Measurements from ENCODE around the gene C1orf74.

The C1orf74 gene

GRCh38 chr1:209741889-209742288 is 42.5 kb downstream of the C1orf74 start:
- DNase-seq, result no peak

DNA sequence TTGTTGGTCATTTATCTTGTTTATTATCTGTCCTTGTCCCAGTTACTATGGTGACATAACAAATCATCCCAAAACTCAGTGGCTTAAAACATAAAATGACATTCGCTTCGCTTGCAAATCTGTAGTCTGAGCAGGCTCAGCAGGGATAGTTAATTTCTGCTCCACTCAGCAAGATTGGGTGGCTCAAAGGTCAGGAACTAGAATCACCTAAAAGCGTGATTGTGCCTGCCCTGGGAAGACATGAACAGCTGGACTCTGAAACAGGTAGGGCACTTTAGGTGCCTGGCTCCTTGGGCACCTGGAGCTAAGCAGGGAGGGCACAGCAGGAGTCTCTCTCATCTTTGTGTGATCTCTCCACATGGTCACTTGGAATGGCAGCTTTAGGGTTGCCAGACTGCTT is 43.2 kb downstream of the C1orf74 start:
- no peak for DNase-seq

DNA sequence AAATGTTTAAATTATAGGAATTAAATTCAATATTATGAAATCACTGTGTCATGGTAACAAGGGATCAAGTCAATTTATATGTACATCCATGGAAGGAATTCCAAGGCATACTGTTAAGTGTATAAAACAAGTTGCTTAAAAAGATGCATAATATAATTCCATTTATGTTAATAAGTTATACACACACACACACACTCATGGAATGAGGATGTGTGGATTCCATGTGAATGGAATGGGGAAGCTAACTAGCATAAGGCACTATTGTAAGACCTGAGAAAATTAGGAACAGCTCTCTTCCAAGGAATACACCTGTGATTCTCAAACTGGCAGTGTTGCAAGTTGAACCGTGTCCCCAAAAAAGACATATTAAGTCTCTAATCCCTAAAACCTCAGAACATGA is 46.1 kb downstream of the C1orf74 start:
- DNase-seq, result no peak

DNA sequence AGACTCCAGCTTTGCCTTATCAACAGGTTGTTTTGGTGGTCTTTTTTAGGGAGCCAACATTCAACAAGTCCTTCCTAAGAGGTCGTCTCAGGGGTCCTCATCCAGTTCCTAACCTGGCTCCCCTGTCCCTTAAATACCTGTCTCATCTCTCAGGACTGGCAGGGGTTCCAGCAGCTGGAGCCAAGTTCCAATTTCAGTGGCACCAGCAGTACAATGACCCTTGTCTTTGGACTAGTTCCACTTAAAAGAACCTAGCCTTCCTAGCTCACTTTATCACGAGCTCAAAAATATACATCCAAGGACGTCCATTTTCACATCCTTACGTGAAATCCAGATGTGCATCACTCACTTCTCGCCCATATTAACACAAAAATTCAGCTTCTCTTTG is 47.2 kb downstream of the C1orf74 start:
- no peak for DNase-seq

DNA sequence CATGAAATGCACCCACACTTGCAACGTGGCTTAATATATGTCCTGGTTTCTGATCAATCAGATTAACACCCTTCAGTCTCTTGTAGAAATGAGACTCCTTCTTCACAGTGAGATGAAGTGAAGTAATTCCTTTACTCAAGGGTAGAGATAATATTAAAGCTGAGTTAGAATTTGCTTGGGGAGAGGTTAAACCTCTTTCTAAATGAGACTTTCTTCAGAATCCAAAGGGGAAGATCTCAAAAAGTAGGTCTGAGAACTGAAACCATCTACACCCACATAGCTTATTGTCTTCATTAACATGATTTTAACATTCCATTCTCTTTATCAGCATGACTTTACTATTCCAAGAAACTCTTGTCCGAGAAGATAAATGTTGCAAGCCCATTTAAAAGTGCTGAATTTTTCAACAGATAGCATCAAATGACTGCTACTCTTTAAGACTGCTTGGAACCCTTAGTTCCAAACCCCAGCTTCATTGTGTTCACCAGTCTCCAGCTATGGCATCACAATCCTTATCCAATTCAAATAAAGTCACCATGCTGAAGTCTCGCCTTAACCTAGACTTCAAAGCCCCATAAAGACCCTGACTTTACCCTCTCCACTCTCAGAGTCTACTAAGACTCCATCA is 47.8 kb downstream of the C1orf74 start:
- DNase-seq, result no peak

GRCh38 chr1:209733409-209734192 is 50.8 kb downstream of the C1orf74 start:
- DNase-seq, result no peak

DNA sequence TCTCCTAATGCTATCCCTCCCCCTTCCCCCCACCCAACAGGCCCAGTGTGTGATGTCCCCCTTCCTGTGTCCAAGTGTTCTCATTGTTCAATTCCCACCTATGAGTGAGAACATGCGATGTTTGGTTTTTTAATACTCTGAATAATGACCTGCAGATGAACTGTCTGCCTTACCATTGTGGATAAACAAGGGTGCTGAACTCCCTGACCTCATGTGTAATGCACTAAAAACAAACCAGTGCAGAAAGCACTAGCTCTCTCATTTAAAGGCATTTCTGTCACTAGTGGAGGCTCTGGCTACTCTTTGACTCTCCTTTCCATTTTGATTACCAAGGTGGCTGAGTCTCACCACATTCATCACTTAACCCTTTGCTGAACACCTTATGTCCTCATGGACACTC is 51.6 kb downstream of the C1orf74 start:
- no peak for DNase-seq

DNA sequence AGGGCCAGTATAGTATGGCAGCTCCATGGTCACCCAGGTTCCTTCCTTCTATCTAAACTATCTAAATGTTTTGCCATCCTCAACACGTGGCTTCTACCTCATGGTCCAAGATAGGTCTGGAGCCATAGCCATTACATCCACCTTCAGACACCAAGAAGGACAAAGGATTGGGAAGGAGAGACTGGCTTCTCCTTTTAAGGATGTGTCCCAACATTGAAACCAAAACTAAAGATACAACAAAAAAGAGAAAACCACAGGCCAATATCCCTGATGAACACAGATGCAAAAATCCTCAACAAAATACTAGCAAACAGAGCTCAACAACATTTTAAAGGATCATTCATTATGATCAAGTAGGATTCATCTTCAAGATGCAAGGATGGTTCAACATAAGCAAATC is 54.9 kb downstream of the C1orf74 start:
- DNase-seq, result no peak
